Stimulated activated memory B cell treated with anti-CD40 and anti-IgM and Interleukin-4, amounts not matched to agents 10 μg/mL and 1 μg/mL and 100 μg/mL, for 72 hours (primary cell): ENCODE data around the gene IMMP2L.
A peak's percentile ranks its signal among the peaks of the same experiment; 100 is the strongest.

ENCODE experiments used
- ATAC-seq: fragments of 150-1000 bp; cut with Tn5 transposase; 2 replicates; pipeline ENCODE4 v1.10.0; 2021
- H3K27ac Mint-ChIP-seq: one replicate; pipeline ENCODE4 v1.8.0; 2022; ENCODE audit warnings: mild to moderate bottlenecking, mixed read lengths
- H3K27me3 Mint-ChIP-seq: one replicate; pipeline ENCODE4 v1.8.0; 2022; ENCODE audit warnings: mixed read lengths
- H3K36me3 Mint-ChIP-seq: one replicate; pipeline ENCODE4 v1.8.0; 2022; ENCODE audit warnings: mixed read lengths
- H3K4me1 Mint-ChIP-seq: one replicate; pipeline ENCODE4 v1.8.0; 2022; ENCODE audit warnings: mixed read lengths
- H3K4me3 Mint-ChIP-seq: one replicate; pipeline ENCODE4 v1.8.0; 2022; ENCODE audit warnings: mild to moderate bottlenecking, moderate library complexity, mixed read lengths
- H3K9me3 Mint-ChIP-seq: one replicate; pipeline ENCODE4 v1.8.0; 2022; ENCODE audit warnings: mixed read lengths

The IMMP2L gene

DNA sequence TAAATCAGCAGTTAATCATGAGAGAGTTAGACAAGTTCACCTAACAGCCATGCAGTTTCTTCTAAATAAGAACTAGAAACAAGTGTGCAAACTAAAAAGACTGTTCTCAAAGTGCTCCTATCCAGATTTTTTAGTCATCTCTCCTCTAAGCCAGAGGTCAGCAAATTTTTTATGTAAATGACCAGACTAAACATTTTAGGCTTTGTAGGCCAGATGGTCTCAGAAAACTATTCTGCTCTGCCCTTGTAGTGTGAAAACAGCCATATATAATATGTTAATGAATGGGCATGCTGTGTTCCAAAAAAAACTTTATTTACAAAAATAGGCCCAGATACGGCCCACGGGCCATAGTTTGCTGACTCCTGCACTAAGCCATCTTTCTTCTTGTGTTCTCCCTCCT, 734.4 kb downstream of the IMMP2L start:
- no peak overlapping the region for H3K4me3 Mint-ChIP-seq
- no peak for ATAC-seq
- H3K27ac Mint-ChIP-seq: no peak overlapping the region
- H3K36me3 Mint-ChIP-seq: no peaks in the 10 kb centered on the region
- no peaks in the 10 kb centered on the region for H3K27me3 Mint-ChIP-seq
- peaks cover 3% of the 10 kb centered on the region for H3K9me3 Mint-ChIP-seq
- H3K4me1 Mint-ChIP-seq: no peaks in the 10 kb centered on the region

- no peak for ATAC-seq
- Mint-ChIP-seq H3K27me3 (no peaks in the 10 kb centered on the region), H3K4me3 (no peak overlapping the region), H3K27ac (no peak overlapping the region), H3K36me3 (no peaks in the 10 kb centered on the region), H3K9me3 (peaks cover 3% of the 10 kb centered on the region), H3K4me1 (no peaks in the 10 kb centered on the region)
Measured at GRCh38 chr7:110827287-110827855, 734.9 kb downstream of the IMMP2L start.

- no peak overlapping the region for H3K27ac Mint-ChIP-seq
- no peaks in the 10 kb centered on the region for H3K27me3 Mint-ChIP-seq
- no peak for ATAC-seq
- H3K9me3 Mint-ChIP-seq: no peaks in the 10 kb centered on the region
- H3K4me1 Mint-ChIP-seq: no peaks in the 10 kb centered on the region
- no peak overlapping the region for H3K4me3 Mint-ChIP-seq
- peaks cover 5% of the 10 kb centered on the region for H3K36me3 Mint-ChIP-seq
Measured at GRCh38 chr7:110813986-110814385, 748.3 kb downstream of the IMMP2L start.

- ATAC-seq: no peak
- Mint-ChIP-seq H3K36me3 (no peaks in the 10 kb centered on the region), H3K9me3 (no peaks in the 10 kb centered on the region), H3K4me1 (no peaks in the 10 kb centered on the region), H3K27me3 (no peaks in the 10 kb centered on the region), H3K27ac (no peak overlapping the region), H3K4me3 (no peak overlapping the region)
Measured at GRCh38 chr7:110809832-110810231, 752.5 kb downstream of the IMMP2L start.

DNA sequence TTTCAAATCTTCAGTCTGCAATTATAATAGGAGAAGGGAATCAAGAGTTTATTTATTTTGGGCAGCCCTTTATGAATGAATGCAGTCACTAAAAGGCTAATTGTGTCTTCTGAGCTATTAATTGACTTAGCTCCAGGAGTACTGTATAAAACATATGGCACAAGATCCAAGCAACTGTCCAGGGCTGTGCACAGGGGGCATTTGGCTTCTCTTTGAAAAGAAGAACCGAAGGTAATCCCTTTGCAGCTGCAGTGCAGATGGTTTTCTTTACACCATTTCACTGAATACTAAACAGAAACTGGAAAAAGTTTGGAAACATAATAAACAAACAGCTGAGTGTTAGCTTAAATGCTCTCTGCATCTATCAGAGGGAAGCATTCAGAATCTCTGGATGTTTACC, 753.9 kb downstream of the IMMP2L start:
- Mint-ChIP-seq H3K36me3 (no peaks in the 10 kb centered on the region), H3K4me3 (no peak overlapping the region), H3K27me3 (no peaks in the 10 kb centered on the region), H3K27ac (no peak overlapping the region), H3K4me1 (no peaks in the 10 kb centered on the region), H3K9me3 (no peaks in the 10 kb centered on the region)
- no peak for ATAC-seq

DNA sequence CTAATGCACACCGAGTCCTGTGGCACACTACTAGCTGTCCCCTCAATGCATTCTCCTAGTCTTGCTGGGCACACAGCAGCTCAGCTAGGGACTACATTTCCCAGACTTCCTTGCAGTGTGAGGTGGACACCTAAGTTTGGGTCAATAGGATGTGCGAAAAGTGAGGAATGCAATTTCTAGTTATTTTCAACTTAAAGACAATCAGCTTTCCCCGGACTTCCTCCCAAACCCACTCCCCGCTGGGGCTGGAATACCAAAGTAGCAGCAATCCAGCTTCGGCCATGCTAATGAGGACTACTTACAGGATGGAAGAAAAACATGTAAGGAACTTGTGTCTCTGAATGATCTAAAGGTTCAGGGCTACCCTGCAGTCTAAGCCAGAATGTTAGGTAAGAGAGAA, 757.8 kb downstream of the IMMP2L start:
- H3K27me3 Mint-ChIP-seq: no peaks in the 10 kb centered on the region
- H3K4me3 Mint-ChIP-seq: no peak overlapping the region
- no peaks in the 10 kb centered on the region for H3K9me3 Mint-ChIP-seq
- no peak for ATAC-seq
- H3K27ac Mint-ChIP-seq: no peak overlapping the region
- H3K36me3 Mint-ChIP-seq: no peaks in the 10 kb centered on the region
- peaks cover 10% of the 10 kb centered on the region for H3K4me1 Mint-ChIP-seq

- Mint-ChIP-seq H3K4me1 (peaks cover 10% of the 10 kb centered on the region), H3K4me3 (no peak overlapping the region), H3K36me3 (no peaks in the 10 kb centered on the region), H3K9me3 (no peaks in the 10 kb centered on the region), H3K27ac (no peak overlapping the region), H3K27me3 (no peaks in the 10 kb centered on the region)
- no peak for ATAC-seq
Measured at GRCh38 chr7:110803602-110804143, 758.6 kb downstream of the IMMP2L start.

GRCh38 chr7:110801502-110801901, 760.8 kb downstream of the IMMP2L start:
- Mint-ChIP-seq H3K36me3 (no peaks in the 10 kb centered on the region), H3K27me3 (no peaks in the 10 kb centered on the region), H3K4me3 (no peak overlapping the region), H3K9me3 (no peaks in the 10 kb centered on the region), H3K4me1 (peaks cover 10% of the 10 kb centered on the region), H3K27ac (peak overlapping the region; percentile 32)
- ATAC-seq: peak; percentile 54

- Mint-ChIP-seq H3K36me3 (no peaks in the 10 kb centered on the region), H3K27ac (peak overlapping the region; percentile 32), H3K4me1 (peaks cover 10% of the 10 kb centered on the region), H3K9me3 (no peaks in the 10 kb centered on the region), H3K27me3 (no peaks in the 10 kb centered on the region), H3K4me3 (no peak overlapping the region)
- ATAC-seq: no peak
Measured at GRCh38 chr7:110800984-110801383, 761.3 kb downstream of the IMMP2L start.

GRCh38 chr7:110797656-110798055, 764.6 kb downstream of the IMMP2L start:
- no peak overlapping the region for H3K27ac Mint-ChIP-seq
- no peaks in the 10 kb centered on the region for H3K9me3 Mint-ChIP-seq
- H3K36me3 Mint-ChIP-seq: no peaks in the 10 kb centered on the region
- no peak overlapping the region for H3K4me3 Mint-ChIP-seq
- H3K4me1 Mint-ChIP-seq: peaks cover 10% of the 10 kb centered on the region
- no peaks in the 10 kb centered on the region for H3K27me3 Mint-ChIP-seq
- ATAC-seq: no peak

- Mint-ChIP-seq H3K27ac (no peak overlapping the region), H3K36me3 (no peaks in the 10 kb centered on the region), H3K4me3 (no peak overlapping the region)
Measured at GRCh38 chr7:110790992-110791391, 771.3 kb downstream of the IMMP2L start.

DNA sequence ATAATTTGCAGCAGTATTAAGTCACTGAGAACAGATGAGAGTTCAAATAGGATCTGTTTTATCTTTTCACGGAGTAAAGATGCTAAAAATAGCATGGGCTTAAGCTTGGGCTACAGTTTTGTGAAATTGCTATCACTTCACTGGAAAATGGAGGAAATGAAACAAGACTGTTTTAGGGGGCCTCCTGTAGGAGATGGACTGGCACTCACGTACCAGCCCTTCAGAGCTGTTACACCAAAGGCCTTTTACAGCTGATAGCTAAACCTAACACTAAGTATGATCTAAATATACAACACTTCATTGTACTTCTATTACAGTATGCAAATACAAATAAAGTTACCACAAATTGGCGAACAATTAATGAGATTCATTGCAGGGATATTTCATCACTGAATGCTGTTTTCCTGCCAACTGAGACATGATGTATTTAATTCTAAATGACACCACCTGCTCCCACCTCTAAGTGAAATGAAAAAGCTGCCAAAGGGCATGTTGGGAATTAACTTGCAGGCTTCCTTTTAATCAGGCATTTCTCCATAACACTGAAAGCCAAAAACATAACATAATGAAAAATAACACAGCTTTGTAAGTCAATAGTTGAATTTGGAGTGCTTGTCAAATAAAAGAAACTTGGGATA, 775.8 kb downstream of the IMMP2L start:
- H3K36me3 Mint-ChIP-seq: no peaks in the 10 kb centered on the region
- H3K27ac Mint-ChIP-seq: no peak overlapping the region
- H3K27me3 Mint-ChIP-seq: no peaks in the 10 kb centered on the region
- H3K9me3 Mint-ChIP-seq: no peaks in the 10 kb centered on the region
- no peaks in the 10 kb centered on the region for H3K4me1 Mint-ChIP-seq
- no peak for ATAC-seq
- H3K4me3 Mint-ChIP-seq: no peak overlapping the region

More at GRCh38 chr7:110790992-110791391, 771.3 kb downstream of the IMMP2L start:
- H3K9me3 Mint-ChIP-seq: no peaks in the 10 kb centered on the region
- H3K27me3 Mint-ChIP-seq: no peaks in the 10 kb centered on the region
- no peaks in the 10 kb centered on the region for H3K4me1 Mint-ChIP-seq
- ATAC-seq: no peak

- Mint-ChIP-seq H3K4me3 (no peak overlapping the region), H3K27ac (no peak overlapping the region), H3K27me3 (no peaks in the 10 kb centered on the region), H3K9me3 (no peaks in the 10 kb centered on the region), H3K36me3 (no peaks in the 10 kb centered on the region), H3K4me1 (no peaks in the 10 kb centered on the region)
- no peak for ATAC-seq
Measured at GRCh38 chr7:110784749-110785148, 777.5 kb downstream of the IMMP2L start.

DNA sequence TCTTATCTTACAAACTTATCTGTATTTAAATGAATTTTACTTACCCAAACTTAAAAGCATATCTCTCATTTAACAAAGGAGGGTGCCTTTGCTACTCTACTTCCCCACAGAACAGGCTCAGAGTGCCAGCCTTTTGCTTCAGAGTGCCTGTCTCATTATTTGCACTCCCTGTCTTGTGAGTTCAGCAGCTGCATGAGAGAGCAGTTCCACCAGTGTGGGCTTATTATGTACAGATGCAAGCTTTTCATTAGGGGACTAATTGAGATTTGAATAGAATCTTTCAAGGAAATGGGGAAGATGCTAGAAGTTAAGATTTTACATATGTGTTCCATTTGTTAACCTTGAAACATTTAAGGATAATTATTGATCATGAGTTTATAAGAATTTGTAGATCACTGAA, 781.6 kb downstream of the IMMP2L start:
- Mint-ChIP-seq H3K36me3 (no peaks in the 10 kb centered on the region), H3K27ac (no peak overlapping the region), H3K27me3 (no peaks in the 10 kb centered on the region), H3K9me3 (no peaks in the 10 kb centered on the region), H3K4me3 (no peak overlapping the region), H3K4me1 (no peaks in the 10 kb centered on the region)
- ATAC-seq: no peak

- Mint-ChIP-seq H3K27ac (no peak overlapping the region), H3K4me1 (no peaks in the 10 kb centered on the region), H3K9me3 (no peaks in the 10 kb centered on the region), H3K4me3 (no peak overlapping the region), H3K27me3 (no peaks in the 10 kb centered on the region), H3K36me3 (no peaks in the 10 kb centered on the region)
- no peak for ATAC-seq
Measured at GRCh38 chr7:110779339-110779738, 783.0 kb downstream of the IMMP2L start.

- Mint-ChIP-seq H3K9me3 (no peaks in the 10 kb centered on the region), H3K4me1 (no peaks in the 10 kb centered on the region), H3K36me3 (no peaks in the 10 kb centered on the region), H3K27me3 (no peaks in the 10 kb centered on the region), H3K27ac (no peak overlapping the region), H3K4me3 (no peak overlapping the region)
- no peak for ATAC-seq
Measured at GRCh38 chr7:110775046-110775445, 787.2 kb downstream of the IMMP2L start.
